Activated CD4-positive, alpha-beta T cell treated with anti-CD3 and anti-CD28 coated beads, Interleukin-2, amount 50 U/mL, for 48 hours (primary cell): Measurements from ENCODE around the gene NSUN5.
"Not testable (repeated sequence)": the region's sequence is repeated elsewhere in the genome, so short reads cannot be mapped to it uniquely, and the experiment has no call there.

Source experiments
- DNase-seq, 2 experiments: peaks; one replicate each; pipeline ENCODE4 v3.0.0-alpha.2; 2020

Gene NSUN5

GRCh38 chr7:73267813-73268212 lies 40.8 kb downstream of the NSUN5 start:
- DNase-seq = not testable (repeated sequence)

GRCh38 chr7:73266719-73267368 lies 41.8 kb downstream of the NSUN5 start:
- not testable (repeated sequence) for DNase-seq

- not testable (repeated sequence) for DNase-seq
Measured at GRCh38 chr7:73262416-73262815, 46.2 kb downstream of the NSUN5 start.
